GM20431 (cell line): ENCODE results near the gene SLC16A9.

Experiments
- in situ Hi-C: fragments of 300-500 bp; cut with MseI, MboI; formaldehyde crosslinking; loops from one replicate; pipeline ENCODE4 v1.15.0; 2020; ENCODE audit warnings: low sequenced_read_pairs; ENCODE audit not compliant: unreplicated experiment

Gene SLC16A9

DNA sequence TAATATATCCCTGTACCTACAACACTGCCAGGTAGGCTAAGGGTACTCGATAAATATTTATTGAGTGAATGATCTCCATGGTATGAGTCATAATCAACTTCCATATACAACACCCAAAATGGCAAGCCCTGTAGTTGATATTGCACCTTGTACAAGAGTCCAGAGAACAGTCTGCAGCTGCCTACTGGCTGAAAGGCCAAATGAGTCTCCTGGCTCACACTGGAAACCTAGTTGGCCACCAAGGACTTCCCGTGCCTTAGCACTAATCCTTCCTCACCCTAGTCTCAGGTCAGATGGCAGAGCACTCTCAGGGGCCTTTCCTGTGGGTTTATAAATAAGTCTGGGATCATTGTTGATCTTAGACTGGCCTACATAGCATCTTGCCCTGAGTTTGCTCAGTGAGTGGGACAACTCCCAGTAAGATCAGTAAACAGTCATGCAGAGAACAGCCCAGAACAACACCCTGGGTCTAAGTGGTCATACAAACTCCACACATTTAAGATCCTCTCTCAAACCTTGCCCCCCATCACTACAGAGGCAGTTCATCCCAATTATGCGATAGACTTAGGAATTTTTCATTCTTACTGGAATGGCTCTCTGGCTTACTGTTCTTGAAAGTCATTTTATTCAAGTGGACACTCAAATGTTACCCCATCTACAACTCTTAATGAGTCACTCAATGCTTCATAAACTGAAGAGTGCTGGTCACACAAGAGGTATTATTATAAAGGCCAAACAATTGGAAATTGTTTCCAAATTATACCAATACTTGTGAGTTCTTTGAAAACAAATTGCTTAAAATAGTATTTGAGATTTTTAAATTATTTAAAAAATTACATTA, 14.7 kb upstream of the SLC16A9 start:
- in situ Hi-C loops, result no loop called here

GRCh38 chr10:59720377-59720776, 10.7 kb upstream of the SLC16A9 start:
- in situ Hi-C loops, result no loop called here

GRCh38 chr10:59719374-59719773, 9.7 kb upstream of the SLC16A9 start:
- in situ Hi-C loops, result no loop called here

DNA sequence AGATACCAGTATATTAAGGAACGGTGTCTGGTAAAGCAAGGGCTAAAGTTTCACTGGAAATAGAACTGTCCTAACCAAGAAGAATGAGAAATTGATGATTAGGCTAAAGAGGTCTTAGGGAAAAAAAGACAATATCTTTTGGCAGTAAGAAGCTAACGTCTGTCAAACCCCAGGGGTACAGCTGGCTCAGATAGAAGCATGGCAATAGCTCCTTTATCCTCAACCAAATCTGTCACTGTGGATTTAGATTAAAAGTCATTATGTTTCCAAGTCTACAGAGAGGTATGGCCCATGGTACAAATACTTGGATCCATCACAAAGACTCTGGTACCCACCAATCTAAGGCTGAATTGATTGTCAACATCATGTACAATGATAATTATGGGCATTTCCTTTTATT, 8.6 kb upstream of the SLC16A9 start:
- in situ Hi-C loops, result no loop called here

DNA sequence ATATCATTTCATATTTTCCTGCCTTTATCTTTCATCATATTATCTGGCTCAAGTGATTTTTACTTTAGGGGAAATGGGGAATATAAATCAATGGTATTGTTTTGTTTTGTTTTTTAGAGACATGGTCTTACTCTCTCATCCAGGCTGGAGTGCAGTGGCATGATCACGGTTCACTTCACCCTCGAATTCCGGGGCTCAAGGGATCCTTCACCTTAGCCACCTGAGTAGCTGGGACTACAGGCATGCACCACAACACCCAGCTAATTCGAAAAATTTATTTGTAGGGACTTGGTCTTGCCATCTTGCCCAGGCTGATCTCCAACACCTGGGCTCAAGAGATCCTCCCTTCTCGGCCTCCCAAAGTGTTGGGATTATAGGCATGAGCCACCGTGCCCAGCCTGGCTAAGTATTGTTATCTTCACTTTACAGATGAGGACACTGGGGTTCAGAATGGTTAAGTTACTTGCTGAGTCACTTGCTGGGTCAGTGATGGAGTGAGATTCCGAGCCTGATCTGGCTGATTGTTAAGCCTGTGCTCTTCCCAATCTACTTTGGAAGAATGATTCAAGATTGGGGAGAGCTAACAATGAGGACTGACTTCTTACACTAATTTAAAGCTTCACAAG, 3.7 kb upstream of the SLC16A9 start:
- in situ Hi-C loops, result no loop called here

DNA sequence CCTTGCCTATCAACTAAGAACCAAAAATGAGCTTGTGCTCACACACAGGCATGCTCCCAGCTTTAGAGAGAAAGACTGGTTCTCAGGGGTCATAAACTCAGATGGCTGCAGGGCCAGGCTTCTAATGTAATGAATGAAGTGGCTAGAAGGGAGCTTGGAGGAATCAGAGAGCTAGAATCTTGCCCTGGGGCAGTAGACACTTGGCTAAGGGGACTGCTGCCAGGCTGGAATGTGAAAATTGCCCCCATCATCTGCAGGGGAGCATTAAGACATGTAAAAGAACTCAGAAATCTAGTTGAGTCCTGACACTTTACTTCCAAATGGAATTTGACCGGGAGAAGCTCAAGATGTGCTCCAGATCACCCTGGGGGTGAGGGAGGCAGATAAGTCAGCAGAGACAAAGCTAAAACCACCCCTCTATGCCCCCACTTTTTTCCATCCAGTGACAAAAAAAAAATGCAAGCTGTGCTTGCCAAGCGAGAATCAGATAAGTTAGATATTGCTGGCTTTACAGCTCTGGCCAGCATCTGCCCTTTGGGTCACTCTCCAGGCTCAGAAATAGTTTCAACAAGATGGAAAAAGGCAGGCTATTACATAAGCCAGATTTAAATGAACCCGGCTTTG, 2.3 kb upstream of the SLC16A9 start:
- in situ Hi-C loops, result no loop called here

- in situ Hi-C loops, result no loop called here
Measured at GRCh38 chr10:59708816-59709394, 745 bp downstream of the SLC16A9 start.

DNA sequence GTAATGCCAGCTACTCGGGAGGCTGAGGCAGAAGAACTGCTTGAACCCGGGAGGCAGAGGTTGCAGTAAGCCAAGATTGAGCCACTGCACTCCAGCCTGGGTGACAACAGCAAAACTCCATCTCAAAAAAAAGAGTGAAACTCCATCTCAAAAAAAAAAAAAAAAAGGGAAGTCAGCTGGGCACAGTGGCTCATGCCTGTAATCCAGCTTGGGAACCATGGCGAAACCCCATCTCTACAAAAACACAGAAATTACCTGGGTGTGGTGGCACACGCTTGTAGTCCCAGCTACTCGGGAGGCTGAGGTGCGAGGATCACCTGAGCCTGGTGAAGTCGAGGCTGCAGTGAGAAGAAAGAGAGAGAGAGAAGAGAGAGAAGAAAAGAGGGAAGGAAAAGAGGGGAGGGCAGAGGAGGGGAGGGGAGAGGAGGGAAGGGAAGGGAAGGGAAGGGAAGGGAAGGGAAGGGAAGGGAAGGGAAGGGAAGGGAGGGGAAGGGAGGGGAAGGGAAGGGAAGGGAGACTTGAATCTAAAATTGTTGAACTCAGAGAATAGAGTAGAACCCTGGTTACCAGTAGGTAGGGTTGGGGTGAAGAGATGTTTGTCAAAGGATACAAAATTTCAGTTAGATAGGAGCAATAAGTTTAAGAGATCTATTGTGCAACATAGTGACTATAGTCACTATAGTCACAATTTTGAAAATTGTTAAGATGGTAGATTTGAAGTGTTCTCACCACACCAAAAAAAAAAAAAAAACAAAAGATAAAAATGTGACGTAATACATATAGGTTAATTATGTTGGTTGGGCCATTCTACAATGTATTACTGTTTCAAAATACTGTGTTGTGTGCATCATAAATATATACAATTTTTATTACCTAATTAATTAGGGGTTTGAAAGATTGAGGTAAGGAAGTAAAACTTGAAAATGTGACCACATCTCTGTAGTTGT, 2.5 kb downstream of the SLC16A9 start:
- in situ Hi-C loops, result no loop called here

GRCh38 chr10:59705931-59706330, 3.7 kb downstream of the SLC16A9 start:
- in situ Hi-C loops, result no loop called here

DNA sequence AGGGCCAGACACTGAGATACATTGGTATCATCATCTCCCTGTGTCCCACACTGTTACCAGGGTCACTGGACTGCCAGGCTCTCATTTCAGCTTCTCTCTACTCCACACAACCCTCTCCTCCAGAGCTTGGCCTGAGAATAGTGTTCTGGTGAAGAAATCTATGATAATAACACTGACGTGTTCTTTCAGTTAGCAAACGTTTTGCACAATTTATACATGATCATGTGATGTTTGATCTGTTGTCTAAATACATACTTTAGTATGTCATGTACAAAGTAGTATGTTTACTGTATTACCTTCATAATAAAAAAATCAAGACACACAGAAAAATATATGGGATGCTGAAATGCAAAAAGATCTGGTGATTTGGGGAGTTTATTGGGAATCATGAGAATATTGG, 5.0 kb downstream of the SLC16A9 start:
- in situ Hi-C loops, result no loop called here

GRCh38 chr10:59702347-59702746, 7.3 kb downstream of the SLC16A9 start:
- in situ Hi-C loops, result no loop called here

DNA sequence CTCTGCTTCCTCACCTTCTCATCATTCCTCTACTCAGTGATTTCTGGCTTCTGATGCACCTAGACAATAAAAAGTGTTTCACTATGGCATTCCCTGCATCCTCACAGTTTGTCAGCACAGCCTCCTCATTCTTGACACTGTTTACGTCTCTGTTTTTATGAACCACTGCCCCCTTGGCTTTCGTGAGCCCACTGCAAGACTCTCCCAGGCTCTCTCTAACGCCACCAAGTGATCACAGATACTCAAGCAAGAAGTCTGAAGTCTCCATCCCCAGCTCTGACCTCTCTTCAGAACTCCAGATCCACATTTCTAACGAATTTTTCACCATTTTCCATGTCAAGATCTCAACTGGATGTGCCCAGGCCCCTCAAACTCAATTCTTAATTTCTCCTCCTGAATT, 8.9 kb downstream of the SLC16A9 start:
- in situ Hi-C loops, result no loop called here

- in situ Hi-C loops, result no loop called here
Measured at GRCh38 chr10:59698326-59698725, 11.3 kb downstream of the SLC16A9 start.

- in situ Hi-C loops, result no loop called here
Measured at GRCh38 chr10:59695637-59696036, 14.0 kb downstream of the SLC16A9 start.

DNA sequence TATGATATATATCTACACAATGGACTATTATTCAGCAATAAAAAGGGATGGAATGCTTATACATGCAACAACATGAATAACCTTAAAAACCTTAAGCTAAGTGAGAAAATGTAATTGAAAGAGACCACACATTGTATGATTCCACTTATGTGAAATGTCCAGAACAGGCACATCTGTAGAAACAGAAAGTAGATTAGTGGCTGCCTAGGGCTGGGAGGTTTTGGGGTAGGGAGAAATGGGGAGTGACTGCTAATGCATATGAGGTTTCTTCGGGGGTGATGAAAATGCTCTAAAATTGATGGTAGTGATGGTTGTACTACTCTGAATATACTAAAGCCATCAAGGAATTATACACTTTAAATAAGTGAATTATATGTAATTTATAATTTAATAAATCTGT, 14.7 kb downstream of the SLC16A9 start:
- in situ Hi-C loops, result no loop called here

DNA sequence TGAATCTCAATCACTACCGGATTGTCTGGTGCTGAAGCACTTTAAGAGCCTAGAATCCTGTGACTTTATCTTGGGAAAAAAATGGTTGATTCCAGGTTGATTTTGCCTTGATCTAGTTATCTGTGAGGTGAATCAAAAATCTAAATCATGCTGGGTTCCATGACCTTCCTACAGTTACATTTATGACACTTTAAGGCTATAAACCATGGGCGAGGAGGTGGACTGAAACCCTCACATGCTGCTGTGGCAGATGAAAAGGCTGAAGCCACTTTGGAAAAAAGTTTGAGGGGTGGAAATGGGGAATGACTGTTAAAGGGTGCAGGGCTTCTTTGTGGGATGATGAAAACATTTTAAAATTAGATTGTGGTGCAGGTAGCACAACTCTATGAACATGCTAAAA, 17.5 kb downstream of the SLC16A9 start:
- in situ Hi-C loops, result no loop called here

GRCh38 chr10:59688921-59689351, 20.7 kb downstream of the SLC16A9 start:
- in situ Hi-C loops, result no loop called here

- in situ Hi-C loops, result no loop called here
Measured at GRCh38 chr10:59687657-59688056, 22.0 kb downstream of the SLC16A9 start.

- in situ Hi-C loops, result no loop called here
Measured at GRCh38 chr10:59684006-59684405, 25.6 kb downstream of the SLC16A9 start.
